ENCODE measurements around the gene NCEH1. TPM values are rescaled to one million over a fixed set of nuclear protein-coding genes. Genes with fewer than 3 reads are reported as not detected.

Gene NCEH1
- total RNA-seq, 1 donor from 2014 or later, result 6.5 TPM

- Mint-ChIP-seq H3K27ac (ENCODE audit: unreplicated experiment) (no peak overlapping the region), H3K4me3 (ENCODE audit: unreplicated experiment) (no peak overlapping the region), H3K9me3 (ENCODE audit: low read depth) (no peaks in the 10 kb centered on the region), H3K36me3 (ENCODE audit: low read depth) (no peaks in the 10 kb centered on the region), H3K4me1 (ENCODE audit: low read depth) (peaks cover 26% of the 10 kb centered on the region), H3K27me3 (ENCODE audit: low read depth) (no peaks in the 10 kb centered on the region)
- TF ChIP-seq, protein P1, sequence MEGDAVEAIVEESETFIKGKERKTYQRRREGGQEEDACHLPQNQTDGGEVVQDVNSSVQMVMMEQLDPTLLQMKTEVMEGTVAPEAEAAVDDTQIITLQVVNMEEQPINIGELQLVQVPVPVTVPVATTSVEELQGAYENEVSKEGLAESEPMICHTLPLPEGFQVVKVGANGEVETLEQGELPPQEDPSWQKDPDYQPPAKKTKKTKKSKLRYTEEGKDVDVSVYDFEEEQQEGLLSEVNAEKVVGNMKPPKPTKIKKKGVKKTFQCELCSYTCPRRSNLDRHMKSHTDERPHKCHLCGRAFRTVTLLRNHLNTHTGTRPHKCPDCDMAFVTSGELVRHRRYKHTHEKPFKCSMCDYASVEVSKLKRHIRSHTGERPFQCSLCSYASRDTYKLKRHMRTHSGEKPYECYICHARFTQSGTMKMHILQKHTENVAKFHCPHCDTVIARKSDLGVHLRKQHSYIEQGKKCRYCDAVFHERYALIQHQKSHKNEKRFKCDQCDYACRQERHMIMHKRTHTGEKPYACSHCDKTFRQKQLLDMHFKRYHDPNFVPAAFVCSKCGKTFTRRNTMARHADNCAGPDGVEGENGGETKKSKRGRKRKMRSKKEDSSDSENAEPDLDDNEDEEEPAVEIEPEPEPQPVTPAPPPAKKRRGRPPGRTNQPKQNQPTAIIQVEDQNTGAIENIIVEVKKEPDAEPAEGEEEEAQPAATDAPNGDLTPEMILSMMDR (IDR thresholded peaks at IDR 0.05), result no peak
- DNase-seq (ENCODE audit: low spot score), result no peak
Observed at GRCh38 chr3:172622156-172622555, 88.7 kb downstream of the NCEH1 start.

DNA sequence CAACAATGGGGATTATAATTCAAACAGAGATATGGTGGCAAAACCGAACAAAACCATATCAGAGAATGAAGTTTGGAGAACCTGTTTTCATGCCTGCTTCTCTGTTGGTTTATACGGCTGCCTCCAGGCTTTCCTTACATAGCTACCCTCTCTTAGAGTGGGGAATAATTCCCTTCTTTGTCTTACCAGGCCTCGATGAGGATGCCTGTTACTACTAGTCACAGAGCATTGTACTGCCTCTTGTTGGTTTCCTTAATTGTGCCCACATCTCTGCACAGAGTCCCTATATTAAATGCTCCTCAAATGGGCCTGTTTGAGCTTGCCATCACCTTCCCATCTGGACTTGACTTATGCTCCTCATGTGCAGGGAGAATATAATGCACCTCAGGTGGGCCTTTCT is 92.9 kb downstream of the NCEH1 start:
- Mint-ChIP-seq H3K4me3 (ENCODE audit: unreplicated experiment) (no peak overlapping the region), H3K27me3 (ENCODE audit: low read depth) (no peaks in the 10 kb centered on the region), H3K9me3 (ENCODE audit: low read depth) (no peaks in the 10 kb centered on the region), H3K4me1 (ENCODE audit: low read depth) (peaks cover 10% of the 10 kb centered on the region), H3K27ac (ENCODE audit: unreplicated experiment) (no peak overlapping the region), H3K36me3 (ENCODE audit: low read depth) (no peaks in the 10 kb centered on the region)
- TF ChIP-seq, protein P1 (IDR thresholded peaks at IDR 0.05), result no peak
- no peak for DNase-seq (ENCODE audit: low spot score)

DNA sequence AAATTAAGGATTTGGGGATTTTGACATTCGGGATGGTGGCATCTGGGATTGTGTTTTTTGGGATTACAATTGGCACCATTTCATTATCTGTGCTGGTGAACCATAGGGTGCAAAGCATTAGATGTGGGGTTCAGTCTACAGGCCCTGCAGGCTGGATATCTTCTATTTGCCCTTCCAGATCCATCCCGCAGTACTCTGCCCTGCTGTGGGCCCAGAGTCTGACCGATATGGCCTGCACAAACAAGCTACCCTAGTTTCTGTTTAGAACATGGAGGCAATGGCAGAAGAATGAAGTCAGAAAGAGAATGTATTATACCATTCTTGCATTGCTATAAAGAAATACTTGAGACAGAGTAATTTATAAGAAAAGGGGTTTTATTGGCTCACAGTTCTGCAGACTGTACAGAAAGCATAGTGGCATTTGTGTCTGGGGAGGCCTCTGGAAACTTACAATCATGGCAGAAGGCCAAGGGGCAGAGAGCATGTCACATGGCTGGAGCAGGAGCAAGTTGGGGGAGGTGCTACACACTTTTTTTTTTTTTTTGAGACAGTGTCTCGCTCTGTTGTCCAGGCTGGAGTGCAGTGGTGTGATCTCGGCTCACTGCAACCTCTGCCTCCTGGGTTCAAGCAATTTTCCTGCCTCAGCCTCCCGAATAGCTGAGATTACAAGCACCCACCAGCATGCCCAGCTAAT is 93.7 kb downstream of the NCEH1 start:
- Mint-ChIP-seq H3K9me3 (ENCODE audit: low read depth) (no peaks in the 10 kb centered on the region), H3K4me1 (ENCODE audit: low read depth) (peaks cover 7% of the 10 kb centered on the region), H3K27ac (ENCODE audit: unreplicated experiment) (no peak overlapping the region), H3K36me3 (ENCODE audit: low read depth) (no peaks in the 10 kb centered on the region), H3K27me3 (ENCODE audit: low read depth) (no peaks in the 10 kb centered on the region), H3K4me3 (ENCODE audit: unreplicated experiment) (no peak overlapping the region)
- no peak for DNase-seq (ENCODE audit: low spot score)
- TF ChIP-seq, protein P1 (IDR thresholded peaks at IDR 0.05), result no peak

- H3K36me3 Mint-ChIP-seq (ENCODE audit: low read depth), result peaks cover under 1% of the 10 kb centered on the region
- H3K27ac Mint-ChIP-seq (ENCODE audit: unreplicated experiment), result no peak overlapping the region
- no peak for DNase-seq (ENCODE audit: low spot score)
- peaks cover 1% of the 10 kb centered on the region for H3K9me3 Mint-ChIP-seq (ENCODE audit: low read depth)
- TF ChIP-seq, protein P1 (IDR thresholded peaks at IDR 0.05), result no peak
- H3K4me1 Mint-ChIP-seq (ENCODE audit: low read depth), result peaks cover 7% of the 10 kb centered on the region
- no peak overlapping the region for H3K4me3 Mint-ChIP-seq (ENCODE audit: unreplicated experiment)
- H3K27me3 Mint-ChIP-seq (ENCODE audit: low read depth), result no peaks in the 10 kb centered on the region
Observed at GRCh38 chr3:172616031-172616461, 94.8 kb downstream of the NCEH1 start.

DNA sequence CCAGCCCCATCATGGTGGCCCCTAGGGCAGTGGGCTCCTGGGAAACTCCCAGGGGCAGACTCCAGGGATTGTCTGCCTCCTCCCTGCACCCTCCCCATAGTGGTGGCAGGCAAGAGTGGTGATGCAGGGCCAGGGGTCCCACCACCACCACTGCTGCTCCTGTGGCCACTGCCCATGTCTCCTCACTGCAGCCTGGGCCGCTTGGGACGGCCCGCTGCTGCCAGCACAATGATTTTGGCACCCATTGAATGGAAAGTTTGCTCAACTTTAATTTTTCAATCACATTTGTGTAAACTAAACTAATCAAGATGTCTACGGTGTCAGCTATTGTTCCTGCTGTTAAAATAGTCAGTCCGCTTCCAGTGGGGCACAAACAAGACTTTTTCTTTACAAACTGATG is 95.6 kb downstream of the NCEH1 start:
- no peak overlapping the region for H3K4me3 Mint-ChIP-seq (ENCODE audit: unreplicated experiment)
- peaks cover 7% of the 10 kb centered on the region for H3K4me1 Mint-ChIP-seq (ENCODE audit: low read depth)
- no peak for DNase-seq (ENCODE audit: low spot score)
- peaks cover 8% of the 10 kb centered on the region for H3K9me3 Mint-ChIP-seq (ENCODE audit: low read depth)
- no peaks in the 10 kb centered on the region for H3K27me3 Mint-ChIP-seq (ENCODE audit: low read depth)
- H3K36me3 Mint-ChIP-seq (ENCODE audit: low read depth), result peaks cover 6% of the 10 kb centered on the region
- TF ChIP-seq, protein P1 (IDR thresholded peaks at IDR 0.05), result no peak
- no peak overlapping the region for H3K27ac Mint-ChIP-seq (ENCODE audit: unreplicated experiment)
